Astrocyte (in vitro differentiated cells and primary cell): ENCODE results near the gene HS3ST1. TPM values are rescaled to one million over a fixed set of nuclear protein-coding genes. Genes with fewer than 3 reads are reported as not detected.

ENCODE experiments used
- DNase-seq: peaks from one replicate; pipeline ENCODE4 v3.0.0-alpha.2; 2010; ENCODE audit warnings: low read depth
- FAIRE-seq: peaks from 2 replicates; lab custom pipeline; 2011; peaks lifted over from hg19 to GRCh38; lab: Jason Lieb, UNC
- H2AFZ ChIP-seq: 2 replicates; pipeline ENCODE4 v1.6.0; 2012; ENCODE audit warnings: low read depth, low read length, inconsistent platforms
- H3K27ac ChIP-seq: 2 replicates; pipeline ENCODE4 v1.5.1; 2011; ENCODE audit warnings: low read depth, low read length, inconsistent platforms
- H3K27me3 ChIP-seq: 2 replicates; pipeline ENCODE4 v1.6.0; 2011; ENCODE audit warnings: low read length, inconsistent platforms; ENCODE audit not compliant: insufficient read depth
- H3K36me3 ChIP-seq: 2 replicates; pipeline ENCODE4 v1.5.1; 2011; ENCODE audit warnings: low read length, inconsistent platforms; ENCODE audit not compliant: insufficient read depth
- H3K4me1 ChIP-seq: 2 replicates; pipeline ENCODE4 v1.5.1; 2011; ENCODE audit warnings: low read length, inconsistent platforms; ENCODE audit not compliant: insufficient read depth
- H3K4me2 ChIP-seq: 2 replicates; pipeline ENCODE4 v1.6.0; 2012; ENCODE audit warnings: low read length, inconsistent platforms
- H3K4me3 ChIP-seq: 2 replicates; pipeline ENCODE4 v1.5.1; 2011; ENCODE audit warnings: low read depth, mild to moderate bottlenecking, low read length, inconsistent platforms; ENCODE audit not compliant: insufficient read depth
- H3K79me2 ChIP-seq: 2 replicates; pipeline ENCODE4 v1.6.0; 2012; ENCODE audit warnings: mild to moderate bottlenecking, low read length, inconsistent platforms; ENCODE audit not compliant: insufficient read depth
- H3K9ac ChIP-seq: 2 replicates; pipeline ENCODE4 v1.6.0; 2012; ENCODE audit warnings: mild to moderate bottlenecking, low read length, inconsistent platforms
- H3K9me3 ChIP-seq: 2 replicates; pipeline ENCODE4 v1.5.1; 2012; ENCODE audit warnings: low read depth, mild to moderate bottlenecking, low read length, inconsistent platforms; ENCODE audit not compliant: insufficient read depth
- H4K20me1 ChIP-seq: 2 replicates; pipeline ENCODE4 v1.6.0; 2012; ENCODE audit warnings: low read length, inconsistent platforms; ENCODE audit not compliant: insufficient read depth
- H3K27ac Mint-ChIP-seq: one replicate; pipeline ENCODE4 v1.8.0; 2021; ENCODE audit warnings: mild to moderate bottlenecking, mixed read lengths; ENCODE audit not compliant: unreplicated experiment
- H3K27me3 Mint-ChIP-seq: one replicate; pipeline ENCODE4 v1.8.0; 2021; ENCODE audit warnings: low read depth, mixed read lengths; ENCODE audit not compliant: unreplicated experiment
- H3K36me3 Mint-ChIP-seq: one replicate; pipeline ENCODE4 v1.8.0; 2021; ENCODE audit warnings: low read depth, mixed read lengths; ENCODE audit not compliant: unreplicated experiment
- H3K4me1 Mint-ChIP-seq: one replicate; pipeline ENCODE4 v1.8.0; 2021; ENCODE audit warnings: low read depth, mixed read lengths; ENCODE audit not compliant: unreplicated experiment
- H3K4me3 Mint-ChIP-seq: one replicate; pipeline ENCODE4 v1.8.0; 2021; ENCODE audit warnings: mild to moderate bottlenecking, moderate library complexity, mixed read lengths; ENCODE audit not compliant: unreplicated experiment
- H3K9me3 Mint-ChIP-seq: one replicate; pipeline ENCODE4 v1.8.0; 2021; ENCODE audit warnings: mild to moderate bottlenecking, mixed read lengths; ENCODE audit not compliant: unreplicated experiment
- EZH2 ChIP-seq: IDR thresholded peaks from 2 replicates; pipeline ENCODE4 v1.6.1; 2012; ENCODE audit warnings: mild to moderate bottlenecking, low read length, inconsistent platforms; ENCODE audit not compliant: insufficient read depth
- total RNA-seq: library from RNA; stranded (reverse); gene quantifications from 2 replicates; pipeline ENCODE4 v1.2.1, GENCODE V29; 2021
- TF ChIP-seq, protein P1 (sequence below): IDR thresholded peaks from 2 replicates; pipeline ENCODE4 v1.5.1; 2011; ENCODE audit warnings: low read depth, mild to moderate bottlenecking, inconsistent platforms, low read length, moderate library complexity; ENCODE audit not compliant: insufficient read depth

Gene HS3ST1
- total RNA-seq, 1 donor from 2014 or later, result 0.18 TPM

DNA sequence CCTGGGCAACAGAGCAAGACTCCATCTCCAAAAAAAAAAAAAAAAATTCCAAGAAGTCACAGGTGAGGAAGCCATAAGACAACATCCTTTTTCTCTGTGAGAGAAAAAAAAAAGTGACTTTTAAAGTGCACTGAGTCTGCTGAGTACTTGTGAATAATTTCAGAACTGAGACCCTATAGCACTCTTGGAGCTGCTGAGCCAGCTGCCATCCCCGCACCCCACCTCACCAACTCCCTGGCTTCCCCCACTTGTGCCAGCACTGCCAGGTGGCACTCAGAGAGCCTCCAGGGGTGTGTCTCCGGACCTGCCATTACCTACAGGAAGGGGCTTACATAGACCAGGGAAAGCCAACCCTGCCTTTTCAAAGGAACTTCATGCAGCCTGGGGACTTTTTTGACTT, 39.2 kb upstream of the HS3ST1 start:
- DNase-seq, result no peak
- H3K9ac ChIP-seq, result no peak overlapping the region
- FAIRE-seq, result no peak
- H3K4me2 ChIP-seq, result no peak overlapping the region
- H3K9me3 ChIP-seq, result no peaks in the 10 kb centered on the region
- Mint-ChIP-seq H3K27ac (no peak overlapping the region), H3K4me3 (no peak overlapping the region), H3K4me1 (peaks cover 12% of the 10 kb centered on the region), H3K36me3 (no peaks in the 10 kb centered on the region), H3K27me3 (peaks cover 5% of the 10 kb centered on the region), H3K9me3 (no peaks in the 10 kb centered on the region)
- H2AFZ ChIP-seq, result no peak overlapping the region
- no peaks in the 10 kb centered on the region for H3K4me1 ChIP-seq
- no peaks in the 10 kb centered on the region for H3K27me3 ChIP-seq
- no peak for TF ChIP-seq EZH2
- H3K79me2 ChIP-seq, result no peaks in the 10 kb centered on the region
- H3K27ac ChIP-seq, result no peak overlapping the region
- no peak overlapping the region for H3K4me3 ChIP-seq
- no peaks in the 10 kb centered on the region for H3K36me3 ChIP-seq
- H4K20me1 ChIP-seq, result no peaks in the 10 kb centered on the region

DNA sequence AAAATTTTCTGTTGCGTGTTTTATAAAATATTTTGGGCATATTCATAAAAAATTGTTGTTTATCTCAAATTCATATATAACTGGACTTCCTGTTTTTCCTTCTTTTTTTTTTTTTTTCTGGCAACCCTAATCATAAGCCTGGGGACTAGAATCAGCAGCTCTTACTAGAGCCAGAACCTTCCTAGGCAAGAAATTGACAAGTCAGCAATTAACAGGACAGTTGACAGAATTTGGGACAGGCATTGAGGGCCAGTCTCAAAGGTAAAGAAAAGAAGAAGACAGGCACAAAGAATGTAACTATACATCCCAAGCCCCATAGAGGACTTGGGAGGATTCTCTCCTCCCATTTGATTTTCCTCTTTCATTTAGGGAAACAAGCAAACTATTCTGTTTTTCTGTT, 35.0 kb upstream of the HS3ST1 start:
- H3K36me3 ChIP-seq, result no peaks in the 10 kb centered on the region
- Mint-ChIP-seq H3K4me1 (no peaks in the 10 kb centered on the region), H3K27ac (no peak overlapping the region), H3K4me3 (no peak overlapping the region), H3K27me3 (peaks cover 5% of the 10 kb centered on the region), H3K36me3 (no peaks in the 10 kb centered on the region), H3K9me3 (peaks cover 2% of the 10 kb centered on the region)
- DNase-seq, result no peak
- H3K79me2 ChIP-seq, result no peaks in the 10 kb centered on the region
- FAIRE-seq, result no peak
- H3K27me3 ChIP-seq, result no peaks in the 10 kb centered on the region
- H4K20me1 ChIP-seq, result no peaks in the 10 kb centered on the region
- no peak overlapping the region for H2AFZ ChIP-seq
- no peaks in the 10 kb centered on the region for H3K4me1 ChIP-seq
- H3K4me2 ChIP-seq, result no peak overlapping the region
- H3K27ac ChIP-seq, result no peak overlapping the region
- H3K4me3 ChIP-seq, result no peak overlapping the region
- TF ChIP-seq, protein P1, sequence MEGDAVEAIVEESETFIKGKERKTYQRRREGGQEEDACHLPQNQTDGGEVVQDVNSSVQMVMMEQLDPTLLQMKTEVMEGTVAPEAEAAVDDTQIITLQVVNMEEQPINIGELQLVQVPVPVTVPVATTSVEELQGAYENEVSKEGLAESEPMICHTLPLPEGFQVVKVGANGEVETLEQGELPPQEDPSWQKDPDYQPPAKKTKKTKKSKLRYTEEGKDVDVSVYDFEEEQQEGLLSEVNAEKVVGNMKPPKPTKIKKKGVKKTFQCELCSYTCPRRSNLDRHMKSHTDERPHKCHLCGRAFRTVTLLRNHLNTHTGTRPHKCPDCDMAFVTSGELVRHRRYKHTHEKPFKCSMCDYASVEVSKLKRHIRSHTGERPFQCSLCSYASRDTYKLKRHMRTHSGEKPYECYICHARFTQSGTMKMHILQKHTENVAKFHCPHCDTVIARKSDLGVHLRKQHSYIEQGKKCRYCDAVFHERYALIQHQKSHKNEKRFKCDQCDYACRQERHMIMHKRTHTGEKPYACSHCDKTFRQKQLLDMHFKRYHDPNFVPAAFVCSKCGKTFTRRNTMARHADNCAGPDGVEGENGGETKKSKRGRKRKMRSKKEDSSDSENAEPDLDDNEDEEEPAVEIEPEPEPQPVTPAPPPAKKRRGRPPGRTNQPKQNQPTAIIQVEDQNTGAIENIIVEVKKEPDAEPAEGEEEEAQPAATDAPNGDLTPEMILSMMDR, result no peak
- no peak for TF ChIP-seq EZH2
- H3K9ac ChIP-seq, result no peak overlapping the region
- H3K9me3 ChIP-seq, result no peaks in the 10 kb centered on the region

DNA sequence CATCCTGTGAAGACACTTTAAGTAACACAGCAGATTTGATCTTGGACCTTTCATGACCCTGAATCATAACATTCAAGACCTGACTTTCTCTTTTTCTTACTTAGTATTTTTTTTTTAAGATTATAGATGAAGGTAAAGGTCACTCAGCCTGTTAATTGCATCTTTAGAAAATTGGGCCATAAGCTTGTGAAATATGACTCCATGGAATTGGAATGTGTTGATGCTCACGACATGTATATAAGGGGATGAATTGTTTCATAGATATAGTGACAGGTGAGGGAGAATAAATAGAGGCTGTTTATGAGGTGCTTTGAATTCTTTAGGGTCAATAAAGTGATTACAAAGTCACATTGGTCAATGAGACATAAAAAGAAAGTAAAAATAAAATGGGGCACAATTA, 27.7 kb upstream of the HS3ST1 start:
- Histone ChIP-seq H3K4me2 (no peak overlapping the region), H3K4me3 (no peak overlapping the region), H4K20me1 (no peaks in the 10 kb centered on the region), H3K27ac (no peak overlapping the region), H2AFZ (no peak overlapping the region), H3K4me1 (no peaks in the 10 kb centered on the region), H3K36me3 (no peaks in the 10 kb centered on the region), H3K27me3 (no peaks in the 10 kb centered on the region), H3K9ac (no peak overlapping the region), H3K79me2 (no peaks in the 10 kb centered on the region), H3K9me3 (no peaks in the 10 kb centered on the region)
- no peak overlapping the region for H3K27ac Mint-ChIP-seq
- H3K4me1 Mint-ChIP-seq, result no peaks in the 10 kb centered on the region
- H3K36me3 Mint-ChIP-seq, result no peaks in the 10 kb centered on the region
- H3K27me3 Mint-ChIP-seq, result peaks cover 2% of the 10 kb centered on the region
- peaks cover 2% of the 10 kb centered on the region for H3K9me3 Mint-ChIP-seq
- FAIRE-seq (no peak), DNase-seq (no peak)
- no peak overlapping the region for H3K4me3 Mint-ChIP-seq
- TF ChIP-seq, protein P1, result no peak
- TF ChIP-seq EZH2, result no peak
